Glutamatergic neuron (in vitro differentiated cells): Measurements from ENCODE around the gene STK39. TPM values are rescaled to one million over a fixed set of nuclear protein-coding genes. Genes with fewer than 3 reads are reported as not detected.

Experiments
- DNase-seq: peaks from one replicate; pipeline ENCODE4 v3.0.0; 2022
- H3K27ac Mint-ChIP-seq: one replicate; pipeline ENCODE4 v1.8.0; 2020; ENCODE audit warnings: mild to moderate bottlenecking, mixed read lengths, inconsistent platforms; ENCODE audit not compliant: unreplicated experiment
- H3K27me3 Mint-ChIP-seq: one replicate; pipeline ENCODE4 v1.8.0; 2020; ENCODE audit warnings: mild to moderate bottlenecking, moderate library complexity, mixed read lengths, inconsistent platforms; ENCODE audit not compliant: unreplicated experiment
- H3K36me3 Mint-ChIP-seq: one replicate; pipeline ENCODE4 v1.8.0; 2020; ENCODE audit warnings: mild to moderate bottlenecking, mixed read lengths, inconsistent platforms; ENCODE audit not compliant: unreplicated experiment
- H3K4me1 Mint-ChIP-seq: one replicate; pipeline ENCODE4 v1.8.0; 2020; ENCODE audit warnings: mild to moderate bottlenecking, low read depth, mixed read lengths, inconsistent platforms; ENCODE audit not compliant: unreplicated experiment
- H3K4me3 Mint-ChIP-seq: one replicate; pipeline ENCODE4 v1.8.0; 2020; ENCODE audit warnings: mild to moderate bottlenecking, mixed read lengths, inconsistent platforms; ENCODE audit not compliant: unreplicated experiment
- H3K9me3 Mint-ChIP-seq: one replicate; pipeline ENCODE4 v1.8.0; 2020; ENCODE audit warnings: mild to moderate bottlenecking, moderate library complexity, mixed read lengths, inconsistent platforms; ENCODE audit not compliant: unreplicated experiment
- total RNA-seq: library from RNA; stranded (reverse); fragmentation: NEBNext Ultra II Directional; extraction: Animal tissue kit (Norgen Biotek cat#: 25700); gene quantifications from one replicate; pipeline ENCODE4 v1.2.1, GENCODE V29; 2021; ENCODE audit not compliant: unreplicated experiment
- TF ChIP-seq, protein P1 (sequence below): fragments of 200-600 bp; sonication (generic); IDR thresholded peaks from one replicate; pipeline ENCODE4 v1.5.0; 2021; ENCODE audit not compliant: partially characterized antibody, unreplicated experiment

The STK39 gene
- total RNA-seq, 1 donor from 2014 or later = 35.9 TPM

DNA sequence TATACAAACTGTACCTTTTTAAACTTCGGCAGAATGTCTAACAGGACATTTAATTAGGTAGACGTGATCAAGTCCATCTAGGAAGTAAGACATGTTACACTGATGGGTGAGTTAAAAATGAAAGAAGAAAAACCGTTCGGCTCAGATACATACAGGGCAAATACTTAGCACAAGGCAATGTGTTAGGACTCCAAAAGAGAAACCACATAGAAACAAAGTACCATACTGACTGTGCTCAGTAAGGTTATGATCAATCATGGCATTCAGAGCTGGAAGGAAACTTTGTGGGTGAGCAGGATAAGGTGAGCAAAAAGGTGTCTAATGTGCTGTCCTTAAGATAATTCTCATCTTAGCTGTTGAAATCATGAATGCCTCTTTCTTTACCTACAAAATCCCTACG lies 211.9 kb downstream of the STK39 start:
- H3K4me3 Mint-ChIP-seq = no peak overlapping the region

DNA sequence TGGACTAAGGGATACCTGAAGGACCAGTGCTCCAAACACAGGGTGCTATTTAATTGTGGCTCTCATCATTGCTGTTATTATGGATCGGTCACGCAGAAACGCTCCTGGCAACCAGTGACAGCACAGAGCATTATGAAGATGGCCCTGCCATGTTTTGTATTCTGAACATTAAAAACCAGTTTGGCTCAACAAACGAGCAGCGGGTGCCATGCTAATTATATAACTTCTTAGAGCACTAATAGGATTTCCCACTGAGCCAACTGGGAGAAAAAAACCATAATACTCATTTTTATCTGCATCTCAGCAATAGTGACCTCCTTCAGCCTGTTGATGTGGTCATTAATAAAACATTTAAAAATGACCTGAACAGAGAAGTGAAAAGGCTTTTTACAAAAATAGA lies 212.8 kb downstream of the STK39 start:
- H3K9me3 Mint-ChIP-seq = no peaks in the 10 kb centered on the region
- H3K27ac Mint-ChIP-seq = no peak overlapping the region
- TF ChIP-seq, protein P1, sequence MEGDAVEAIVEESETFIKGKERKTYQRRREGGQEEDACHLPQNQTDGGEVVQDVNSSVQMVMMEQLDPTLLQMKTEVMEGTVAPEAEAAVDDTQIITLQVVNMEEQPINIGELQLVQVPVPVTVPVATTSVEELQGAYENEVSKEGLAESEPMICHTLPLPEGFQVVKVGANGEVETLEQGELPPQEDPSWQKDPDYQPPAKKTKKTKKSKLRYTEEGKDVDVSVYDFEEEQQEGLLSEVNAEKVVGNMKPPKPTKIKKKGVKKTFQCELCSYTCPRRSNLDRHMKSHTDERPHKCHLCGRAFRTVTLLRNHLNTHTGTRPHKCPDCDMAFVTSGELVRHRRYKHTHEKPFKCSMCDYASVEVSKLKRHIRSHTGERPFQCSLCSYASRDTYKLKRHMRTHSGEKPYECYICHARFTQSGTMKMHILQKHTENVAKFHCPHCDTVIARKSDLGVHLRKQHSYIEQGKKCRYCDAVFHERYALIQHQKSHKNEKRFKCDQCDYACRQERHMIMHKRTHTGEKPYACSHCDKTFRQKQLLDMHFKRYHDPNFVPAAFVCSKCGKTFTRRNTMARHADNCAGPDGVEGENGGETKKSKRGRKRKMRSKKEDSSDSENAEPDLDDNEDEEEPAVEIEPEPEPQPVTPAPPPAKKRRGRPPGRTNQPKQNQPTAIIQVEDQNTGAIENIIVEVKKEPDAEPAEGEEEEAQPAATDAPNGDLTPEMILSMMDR = no peak
- H3K36me3 Mint-ChIP-seq = no peaks in the 10 kb centered on the region
- no peak for DNase-seq
- no peaks in the 10 kb centered on the region for H3K4me1 Mint-ChIP-seq
- no peak overlapping the region for H3K4me3 Mint-ChIP-seq
- H3K27me3 Mint-ChIP-seq = no peaks in the 10 kb centered on the region

More for the DNA sequence above, 211.9 kb downstream of the STK39 start:
- Mint-ChIP-seq H3K9me3 (no peaks in the 10 kb centered on the region), H3K4me1 (no peaks in the 10 kb centered on the region), H3K36me3 (no peaks in the 10 kb centered on the region), H3K27me3 (peaks cover 2% of the 10 kb centered on the region), H3K27ac (no peak overlapping the region)
- DNase-seq = no peak
- TF ChIP-seq, protein P1 = no peak

DNA sequence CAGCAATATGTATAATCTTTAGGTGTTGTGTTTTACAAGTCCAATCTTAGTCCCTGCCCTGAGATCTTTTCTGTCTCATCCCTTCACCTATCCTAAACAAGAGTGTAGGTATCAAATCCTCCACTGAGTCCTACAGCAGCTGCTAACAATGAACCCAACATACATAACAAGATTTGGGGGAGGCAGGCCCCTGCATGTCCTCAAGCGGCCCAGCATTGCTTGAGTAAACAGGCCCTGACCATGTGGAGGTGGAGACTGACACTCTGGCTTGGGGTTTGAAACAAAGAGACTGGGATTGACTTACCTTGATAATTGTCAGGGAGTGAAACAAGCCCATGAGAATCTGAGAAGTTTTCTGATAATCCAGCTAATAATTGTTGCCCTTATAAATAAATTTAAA lies 213.4 kb downstream of the STK39 start:
- no peak overlapping the region for H3K4me3 Mint-ChIP-seq
- no peak for DNase-seq
- no peaks in the 10 kb centered on the region for H3K4me1 Mint-ChIP-seq
- H3K27ac Mint-ChIP-seq = no peak overlapping the region
- H3K9me3 Mint-ChIP-seq = no peaks in the 10 kb centered on the region
- no peaks in the 10 kb centered on the region for H3K27me3 Mint-ChIP-seq
- TF ChIP-seq, protein P1 = no peak
- H3K36me3 Mint-ChIP-seq = no peaks in the 10 kb centered on the region

DNA sequence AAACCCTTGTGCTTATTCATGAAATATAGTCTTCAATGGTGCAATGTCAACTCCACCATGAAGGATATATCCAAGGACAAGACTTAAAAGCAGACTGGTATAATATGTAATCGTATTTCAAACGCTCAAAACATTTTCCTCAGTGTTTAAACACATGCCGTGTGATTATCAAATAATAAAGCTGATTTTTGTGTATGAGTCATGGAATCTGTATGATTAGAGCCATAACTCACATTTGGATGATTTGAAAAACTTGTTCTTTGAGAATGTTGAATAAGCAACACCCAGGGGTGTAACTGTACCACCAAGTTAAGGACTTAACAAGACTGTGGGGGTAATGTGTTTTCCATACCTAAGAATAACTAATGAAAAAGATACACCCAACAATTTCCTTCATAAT lies 215.3 kb downstream of the STK39 start:
- no peaks in the 10 kb centered on the region for H3K9me3 Mint-ChIP-seq
- H3K27me3 Mint-ChIP-seq = no peaks in the 10 kb centered on the region
- TF ChIP-seq, protein P1 = no peak
- no peaks in the 10 kb centered on the region for H3K36me3 Mint-ChIP-seq
- H3K4me1 Mint-ChIP-seq = peaks cover 6% of the 10 kb centered on the region
- no peak overlapping the region for H3K27ac Mint-ChIP-seq
- no peak for DNase-seq
- H3K4me3 Mint-ChIP-seq = no peak overlapping the region

DNA sequence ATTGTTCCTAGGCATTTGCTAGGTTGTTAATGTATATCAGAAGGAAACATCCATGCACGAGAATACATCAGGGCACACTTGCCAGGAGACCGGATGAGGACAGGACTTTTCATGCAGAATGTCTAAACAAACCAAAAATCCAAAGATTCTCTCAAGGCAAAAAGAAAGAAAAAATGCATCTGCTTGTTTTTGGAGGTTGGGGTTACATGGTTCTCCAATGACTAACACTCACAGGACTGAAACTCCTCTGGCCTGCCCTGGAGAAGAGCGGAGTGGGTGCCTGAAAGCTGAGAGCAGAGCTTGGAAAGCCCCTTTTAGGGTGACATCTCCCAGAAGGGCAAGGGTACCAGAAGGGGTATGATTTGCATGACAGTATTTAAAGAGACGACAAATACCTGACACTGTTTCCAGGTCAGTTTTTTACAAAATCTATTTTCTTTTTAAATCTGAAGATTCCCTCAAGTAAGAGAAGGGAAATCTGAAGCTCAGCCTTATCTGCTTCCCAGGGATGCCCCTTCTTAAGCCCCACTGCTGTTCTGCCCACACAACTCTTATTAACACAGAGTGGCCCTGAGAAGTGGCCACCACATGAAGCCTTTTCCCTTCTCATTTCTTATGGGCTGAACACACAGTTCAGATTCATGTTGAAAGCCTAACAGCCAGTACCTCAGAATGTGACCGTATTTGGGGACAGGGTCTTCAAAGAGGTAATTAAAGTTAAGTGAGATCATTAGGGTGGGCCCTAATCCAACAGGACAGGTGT lies 216.4 kb downstream of the STK39 start:
- Mint-ChIP-seq H3K27me3 (no peaks in the 10 kb centered on the region), H3K36me3 (no peaks in the 10 kb centered on the region), H3K27ac (no peak overlapping the region), H3K9me3 (no peaks in the 10 kb centered on the region), H3K4me1 (peaks cover 8% of the 10 kb centered on the region), H3K4me3 (no peak overlapping the region)
- TF ChIP-seq, protein P1 = no peak
- no peak for DNase-seq
